GM18861 (cell line): ENCODE results near the gene ACBD4.
A peak's percentile ranks its signal among the peaks of the same experiment; 100 is the strongest.

ENCODE experiments used
- ATAC-seq: cut with Tn5 transposase; IDR thresholded peaks from one replicate; pipeline ENCODE4 v1.9.1; 2021; ENCODE audit not compliant: unreplicated experiment

The ACBD4 gene, protein sequence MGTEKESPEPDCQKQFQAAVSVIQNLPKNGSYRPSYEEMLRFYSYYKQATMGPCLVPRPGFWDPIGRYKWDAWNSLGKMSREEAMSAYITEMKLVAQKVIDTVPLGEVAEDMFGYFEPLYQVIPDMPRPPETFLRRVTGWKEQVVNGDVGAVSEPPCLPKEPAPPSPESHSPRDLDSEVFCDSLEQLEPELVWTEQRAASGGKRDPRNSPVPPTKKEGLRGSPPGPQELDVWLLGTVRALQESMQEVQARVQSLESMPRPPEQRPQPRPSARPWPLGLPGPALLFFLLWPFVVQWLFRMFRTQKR

DNA sequence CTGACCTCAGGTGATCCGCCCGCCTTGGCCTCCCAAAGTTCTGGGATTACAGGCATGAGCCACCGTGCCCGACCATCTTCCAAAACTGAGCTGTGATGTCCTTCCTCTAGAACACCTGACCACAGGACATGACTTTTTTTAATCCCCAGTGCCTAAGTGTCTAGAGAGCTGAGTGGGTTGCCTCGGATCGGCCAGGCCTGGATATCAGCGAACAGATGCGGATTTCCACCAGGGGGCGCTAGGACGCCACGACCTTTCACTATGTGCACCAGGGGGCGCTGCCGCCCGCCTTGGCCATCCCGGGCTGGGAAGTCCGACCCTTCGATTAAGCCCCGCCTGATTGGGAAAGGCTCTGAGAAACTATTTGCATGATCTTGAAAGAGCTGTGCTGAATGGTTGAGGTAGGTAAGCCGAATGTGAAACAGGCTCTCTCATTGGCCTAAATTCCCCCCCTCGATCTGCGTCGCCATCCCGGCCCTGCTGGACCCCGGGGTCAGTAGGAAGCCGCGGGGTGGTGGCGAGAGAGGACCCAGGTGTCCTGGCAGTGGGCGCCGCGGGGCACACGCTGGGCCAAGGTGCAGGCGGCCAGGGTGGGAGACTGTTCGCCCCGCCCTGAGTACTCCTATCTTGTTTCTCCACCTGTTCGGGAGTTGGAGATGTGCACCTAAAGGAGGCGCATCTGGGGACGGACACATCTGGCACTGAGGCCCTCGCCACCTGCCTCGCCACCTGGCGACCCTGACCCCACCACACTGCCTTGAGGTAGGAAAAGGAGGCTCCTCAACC lies at the start of gene ACBD4:
TSS of gene ACBD4 (plus strand) at position 496 of the 786 bp plus-strand sequence. CDS start 458 bp downstream, outside the sequence.
- ATAC-seq: peak; percentile 65

- ATAC-seq: no peak
Observed at GRCh38 chr17:45086391-45086790, 49.1 kb upstream of the ACBD4 start.

DNA sequence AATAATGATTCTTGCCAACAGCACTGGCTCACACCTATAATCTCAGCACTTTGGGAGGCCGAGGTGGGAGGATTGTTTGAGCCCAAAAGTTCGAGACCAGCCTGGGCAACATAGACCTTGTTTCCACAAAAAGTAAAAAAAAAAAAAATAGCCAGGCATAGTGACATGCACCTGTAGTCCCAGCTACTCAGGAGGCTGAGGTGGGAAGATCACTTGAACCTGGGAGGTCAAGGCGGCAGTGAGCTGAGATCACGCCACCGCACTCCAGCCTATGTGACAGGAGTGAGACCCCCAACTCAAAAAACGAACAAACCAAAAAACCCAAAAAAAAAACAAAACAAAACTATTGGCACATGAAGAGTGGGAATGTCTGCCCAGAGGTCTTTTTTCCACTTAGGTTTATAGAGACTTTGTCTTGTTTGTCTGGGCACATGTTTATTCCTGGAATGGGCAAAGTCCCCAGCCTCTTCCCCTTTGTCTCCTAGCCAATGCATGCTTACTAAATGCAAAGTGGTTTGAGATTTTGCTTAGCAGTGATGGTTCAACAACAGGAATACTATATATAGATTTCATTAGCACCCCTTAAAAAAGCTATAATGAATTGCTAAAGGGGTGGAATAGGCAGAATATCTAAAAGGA lies 48.5 kb upstream of the ACBD4 start:
- no peak for ATAC-seq

DNA sequence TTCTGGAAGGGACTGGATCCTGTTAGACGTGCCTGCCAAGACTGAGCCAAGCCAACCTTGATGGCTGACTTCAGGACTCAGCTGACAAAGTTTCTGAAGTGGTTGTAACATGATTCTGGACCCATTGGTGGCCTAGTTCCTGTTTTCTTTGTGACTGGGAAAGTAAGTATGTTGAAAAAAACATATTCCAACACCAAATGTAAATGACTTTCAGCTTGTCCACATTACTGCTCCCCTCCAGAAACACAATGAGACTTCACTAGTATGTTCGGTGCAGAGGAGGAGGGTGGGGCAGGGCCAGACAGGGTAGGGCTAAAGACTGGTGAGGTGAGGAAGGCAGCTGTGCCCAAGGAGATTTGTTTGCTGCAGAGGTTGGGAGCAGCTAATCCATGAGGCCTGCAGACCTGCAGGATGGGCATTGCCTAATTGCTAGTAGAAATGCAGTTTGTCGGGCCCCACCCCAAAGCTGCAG lies 47.9 kb upstream of the ACBD4 start:
- ATAC-seq: no peak

GRCh38 chr17:45087978-45088377 lies 47.5 kb upstream of the ACBD4 start:
- ATAC-seq: no peak

DNA sequence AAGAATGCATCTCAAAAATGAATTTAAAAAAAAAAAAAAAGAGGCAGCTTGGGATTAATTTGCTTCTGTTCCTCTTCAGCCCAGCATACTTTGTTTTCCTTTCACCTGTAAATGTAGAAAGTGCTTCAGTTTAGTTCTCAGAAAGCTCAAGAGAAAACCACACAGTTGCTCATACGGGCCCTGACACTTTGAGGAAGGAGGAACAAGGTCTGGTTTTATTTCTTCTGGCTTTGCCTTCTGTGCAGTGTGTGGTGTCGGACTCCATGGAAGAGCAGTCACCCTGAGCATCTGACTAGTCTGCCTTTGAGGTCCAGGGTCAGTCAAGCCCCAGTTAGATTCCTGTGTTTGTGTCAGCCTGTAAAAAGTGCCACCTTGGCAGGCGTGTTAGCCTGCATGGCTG lies 46.7 kb upstream of the ACBD4 start:
- no peak for ATAC-seq

DNA sequence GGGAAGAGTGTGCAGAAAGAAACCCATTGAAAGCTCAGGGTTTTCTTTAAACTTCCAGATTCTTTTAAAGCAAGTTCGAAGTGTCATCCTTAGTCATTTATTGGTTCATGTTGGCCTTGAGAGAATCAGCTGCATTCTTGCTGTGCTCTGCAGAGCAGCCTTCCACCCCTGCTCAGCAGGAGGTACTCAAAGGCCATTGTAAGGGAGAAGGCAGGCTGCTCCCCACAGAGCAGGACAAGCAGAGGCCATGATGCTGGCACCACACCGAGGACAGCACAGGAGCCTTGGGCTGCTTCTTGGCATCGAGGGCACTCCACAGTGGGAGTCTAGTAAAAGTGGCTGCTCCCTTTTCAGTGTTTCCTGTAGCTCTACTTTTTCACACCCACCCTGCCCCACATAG lies 44.8 kb upstream of the ACBD4 start:
- ATAC-seq: no peak

- ATAC-seq: no peak
Observed at GRCh38 chr17:45091778-45092425, 43.6 kb upstream of the ACBD4 start.

- ATAC-seq: no peak
Observed at GRCh38 chr17:45092911-45093430, 42.5 kb upstream of the ACBD4 start.

GRCh38 chr17:45093444-45094110 lies 41.9 kb upstream of the ACBD4 start:
- no peak for ATAC-seq

DNA sequence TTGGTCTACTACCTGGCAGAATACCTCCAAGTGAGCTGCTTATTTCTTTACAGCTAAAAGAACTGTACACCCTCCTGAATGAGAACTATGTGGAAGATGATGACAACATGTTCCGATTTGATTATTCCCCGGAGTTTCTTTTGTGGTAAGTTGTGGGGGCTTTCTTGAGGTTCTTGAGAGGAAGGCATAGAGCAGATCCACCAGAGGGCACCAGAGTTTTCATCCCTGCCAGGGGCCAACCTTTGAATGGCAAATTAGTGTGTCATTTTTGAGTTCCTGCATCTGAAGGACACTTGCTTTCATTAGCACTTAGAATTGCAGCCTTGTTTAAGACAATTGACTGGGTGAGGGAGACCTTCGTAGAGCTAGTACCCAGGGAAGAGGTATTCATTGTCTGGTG lies 39.3 kb upstream of the ACBD4 start:
- no peak for ATAC-seq

GRCh38 chr17:45096926-45097325 lies 38.6 kb upstream of the ACBD4 start:
- no peak for ATAC-seq

GRCh38 chr17:45098081-45098868 lies 37.2 kb upstream of the ACBD4 start:
- no peak for ATAC-seq

DNA sequence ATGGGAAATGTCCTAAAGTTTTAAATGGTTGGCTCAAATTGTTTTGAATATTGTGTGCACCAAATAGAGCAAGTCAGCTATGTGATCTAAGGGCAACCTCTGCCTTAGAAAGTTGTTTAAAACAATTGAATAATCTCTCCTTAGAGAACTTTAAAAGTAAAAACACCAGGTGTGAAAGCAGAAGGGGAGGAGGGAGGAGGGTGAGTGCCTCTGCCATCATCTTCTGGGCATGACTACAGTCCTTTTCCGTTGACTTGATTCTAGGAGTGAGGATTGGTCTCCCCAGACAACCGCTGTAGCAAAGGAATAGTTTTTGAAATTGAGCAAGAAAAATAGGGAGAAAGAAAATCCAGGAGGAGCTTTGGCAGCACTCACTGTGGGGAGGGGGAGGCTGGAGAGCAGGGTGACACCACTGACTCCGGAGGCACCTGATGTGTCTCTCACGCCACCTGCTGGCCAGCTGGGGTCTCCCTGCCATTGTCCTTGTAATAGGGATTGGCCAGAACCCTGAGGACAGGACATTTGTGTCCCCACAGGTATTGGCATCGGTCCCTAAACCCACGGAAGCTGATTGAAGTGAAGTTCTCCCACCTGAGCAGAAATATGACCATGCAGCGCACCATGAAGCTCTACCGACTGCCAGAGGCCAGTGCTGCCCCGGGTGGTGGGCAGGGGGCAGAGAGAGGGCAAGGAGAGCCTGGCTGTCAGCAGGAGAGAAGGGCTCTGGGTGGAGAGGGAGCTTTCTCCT lies 36.4 kb upstream of the ACBD4 start:
- ATAC-seq: no peak

- ATAC-seq: no peak
Observed at GRCh38 chr17:45101546-45101882, 34.0 kb upstream of the ACBD4 start.

DNA sequence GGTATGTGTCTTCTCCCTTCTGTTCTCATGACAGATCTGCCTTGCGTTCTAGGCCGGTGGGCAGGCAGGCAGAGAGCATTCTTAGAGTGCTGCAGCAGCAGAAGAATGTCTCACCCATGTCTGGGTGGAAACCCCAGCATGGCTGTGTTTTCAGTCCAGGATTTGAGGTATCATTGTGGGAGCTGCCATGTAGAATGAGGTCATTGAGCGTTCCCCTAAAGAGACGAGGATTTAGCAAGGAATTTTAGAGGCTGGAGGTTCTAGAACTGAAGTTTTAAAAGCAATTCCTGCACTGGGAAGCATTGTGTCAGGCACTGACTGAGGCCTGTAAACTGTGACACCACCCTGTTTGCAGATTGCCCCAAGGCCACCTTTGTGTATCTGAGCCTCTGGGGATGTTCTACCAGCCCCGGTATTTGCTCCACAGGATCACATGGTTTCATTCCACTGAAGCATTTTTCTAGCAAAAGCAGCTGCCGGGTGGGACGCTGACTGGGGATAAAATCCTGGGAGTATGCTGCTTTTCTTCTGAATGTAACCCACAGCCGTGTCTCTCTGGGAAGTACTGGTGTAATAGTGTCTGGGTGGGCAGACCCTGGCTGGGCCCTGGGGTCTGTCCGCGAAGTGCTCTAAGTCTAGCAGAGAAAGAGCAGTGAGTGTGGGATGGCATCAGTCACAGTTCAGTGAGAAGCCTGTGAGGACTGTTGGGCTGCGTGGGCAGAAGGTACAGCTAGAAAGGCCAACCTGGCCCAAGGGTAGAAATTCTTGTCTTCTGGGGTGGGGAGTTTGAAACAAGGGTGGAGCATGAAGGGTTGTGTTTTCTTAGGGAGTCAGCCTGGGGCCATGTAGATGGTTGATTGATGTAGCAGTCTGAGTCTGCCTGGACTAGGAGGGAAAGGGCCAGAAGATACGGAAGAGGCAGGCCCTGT lies 33.3 kb upstream of the ACBD4 start:
- no peak for ATAC-seq

GRCh38 chr17:45102856-45103255 lies 32.6 kb upstream of the ACBD4 start:
- no peak for ATAC-seq

DNA sequence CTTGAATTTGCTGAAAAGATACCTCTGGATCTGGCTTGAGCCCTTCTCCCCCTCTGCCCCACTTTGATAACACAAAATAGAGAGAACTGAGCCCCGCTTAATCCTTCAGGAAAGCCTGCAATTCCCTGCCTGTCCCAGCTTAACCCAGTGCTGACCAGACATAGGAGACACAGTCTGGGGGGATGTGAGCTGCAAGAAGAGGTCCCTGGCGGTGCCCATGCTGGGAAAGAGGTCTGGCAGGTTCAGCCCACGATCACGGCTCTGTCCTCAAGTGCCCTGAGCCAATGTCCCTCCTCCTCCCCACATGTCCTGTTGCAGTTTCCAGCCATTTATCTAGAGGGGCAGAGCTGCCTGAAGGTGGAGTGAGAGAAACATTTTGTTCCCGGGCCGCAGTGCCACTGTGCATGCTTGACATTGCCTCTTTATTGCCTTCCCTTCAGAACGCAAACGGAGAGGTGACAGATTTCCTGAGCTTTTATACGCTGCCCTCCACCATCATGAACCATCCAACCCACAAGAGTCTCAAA lies 32.2 kb upstream of the ACBD4 start:
- no peak for ATAC-seq
